ENCODE measurements around the gene ORC5. TPM values are rescaled to one million over a fixed set of nuclear protein-coding genes. Genes with fewer than 3 reads are reported as not detected.

Gene ORC5
- total and polyA plus RNA-seq, 7 donors = 8.4 to 30.8 (median 20.8) TPM

DNA sequence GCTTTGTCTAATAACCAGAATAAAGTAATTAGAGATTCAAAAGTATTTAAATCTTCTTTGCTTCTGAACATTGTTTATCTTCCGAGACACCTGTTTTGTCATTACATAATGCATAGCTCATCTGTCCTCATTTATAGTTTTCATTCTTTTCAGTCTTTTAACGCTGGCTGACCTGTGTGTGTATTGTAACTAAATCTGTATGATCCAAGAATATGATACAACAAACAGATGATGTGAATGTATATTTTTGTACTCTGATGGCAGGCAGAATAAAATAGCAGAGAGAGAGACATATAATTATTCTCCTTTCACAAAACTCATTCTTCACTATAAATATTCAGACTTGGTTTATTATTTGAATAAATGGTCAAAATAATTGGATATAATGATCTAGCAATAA lies 80.6 kb downstream of the ORC5 start:
- 90 to 93% methylated on average over 2 of the region's 2 CpGs for WGBS, 2 donors
- Histone ChIP-seq H3K9me3 (no peaks in the 10 kb centered on the region), H3K4me3 (no peak overlapping the region), H3K27me3 (no peaks in the 10 kb centered on the region), H3K36me3 (peaks cover 0 to 65% (median 10%) of the 10 kb centered on the region in 4 donors), H3K27ac (no peak overlapping the region), H3K4me1 (no peaks in the 10 kb centered on the region)
- intact Hi-C loops (cut with DNase I) = no loop called here
- TF ChIP-seq, protein P1, sequence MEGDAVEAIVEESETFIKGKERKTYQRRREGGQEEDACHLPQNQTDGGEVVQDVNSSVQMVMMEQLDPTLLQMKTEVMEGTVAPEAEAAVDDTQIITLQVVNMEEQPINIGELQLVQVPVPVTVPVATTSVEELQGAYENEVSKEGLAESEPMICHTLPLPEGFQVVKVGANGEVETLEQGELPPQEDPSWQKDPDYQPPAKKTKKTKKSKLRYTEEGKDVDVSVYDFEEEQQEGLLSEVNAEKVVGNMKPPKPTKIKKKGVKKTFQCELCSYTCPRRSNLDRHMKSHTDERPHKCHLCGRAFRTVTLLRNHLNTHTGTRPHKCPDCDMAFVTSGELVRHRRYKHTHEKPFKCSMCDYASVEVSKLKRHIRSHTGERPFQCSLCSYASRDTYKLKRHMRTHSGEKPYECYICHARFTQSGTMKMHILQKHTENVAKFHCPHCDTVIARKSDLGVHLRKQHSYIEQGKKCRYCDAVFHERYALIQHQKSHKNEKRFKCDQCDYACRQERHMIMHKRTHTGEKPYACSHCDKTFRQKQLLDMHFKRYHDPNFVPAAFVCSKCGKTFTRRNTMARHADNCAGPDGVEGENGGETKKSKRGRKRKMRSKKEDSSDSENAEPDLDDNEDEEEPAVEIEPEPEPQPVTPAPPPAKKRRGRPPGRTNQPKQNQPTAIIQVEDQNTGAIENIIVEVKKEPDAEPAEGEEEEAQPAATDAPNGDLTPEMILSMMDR (IDR thresholded peaks at IDR 0.05) = no peak
- no peak for TF ChIP-seq EP300 (IDR thresholded peaks at IDR 0.05)
- TF ChIP-seq POLR2A (IDR thresholded peaks at IDR 0.05) = no peak
- TF ChIP-seq POLR2AphosphoS5 (IDR thresholded peaks at IDR 0.05) = no peak
- DNase-seq = no peak

DNA sequence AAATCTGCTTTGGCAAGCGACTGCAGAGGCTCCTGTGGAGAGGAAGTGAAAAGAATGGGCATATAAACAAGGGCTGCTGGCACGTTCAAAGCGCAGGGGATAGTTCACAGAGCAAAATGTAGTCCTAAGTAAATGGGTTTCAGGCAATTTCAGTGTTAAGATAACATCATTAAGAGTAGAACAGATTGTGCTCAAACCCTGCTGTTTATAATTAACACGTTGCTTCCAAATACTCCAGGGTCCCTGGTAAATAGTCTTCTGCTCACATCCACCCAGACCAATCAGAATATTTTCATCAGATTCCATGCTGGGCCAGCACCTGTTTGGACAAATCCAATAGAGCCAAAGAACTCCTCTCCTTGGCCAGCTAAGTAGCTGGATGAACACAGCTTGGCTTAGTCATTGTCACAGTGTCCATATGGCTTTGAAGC lies 81.4 kb downstream of the ORC5 start:
- Histone ChIP-seq H3K9me3 (no peaks in the 10 kb centered on the region), H3K27me3 (no peaks in the 10 kb centered on the region), H3K4me1 (no peaks in the 10 kb centered on the region), H3K27ac (no peak overlapping the region), H3K4me3 (no peak overlapping the region), H3K36me3 (peaks cover 0 to 57% (median 8%) of the 10 kb centered on the region in 4 donors)
- TF ChIP-seq POLR2A (IDR thresholded peaks at IDR 0.05) (no peak), EP300 (IDR thresholded peaks at IDR 0.05) (no peak), POLR2AphosphoS5 (IDR thresholded peaks at IDR 0.05) (no peak)
- TF ChIP-seq, protein P1 (IDR thresholded peaks at IDR 0.05) = no peak
- no peak for DNase-seq
- WGBS, 2 donors = 73 to 89% methylated on average over 4 of the region's 4 CpGs
- intact Hi-C loops (cut with DNase I) = no loop called here

DNA sequence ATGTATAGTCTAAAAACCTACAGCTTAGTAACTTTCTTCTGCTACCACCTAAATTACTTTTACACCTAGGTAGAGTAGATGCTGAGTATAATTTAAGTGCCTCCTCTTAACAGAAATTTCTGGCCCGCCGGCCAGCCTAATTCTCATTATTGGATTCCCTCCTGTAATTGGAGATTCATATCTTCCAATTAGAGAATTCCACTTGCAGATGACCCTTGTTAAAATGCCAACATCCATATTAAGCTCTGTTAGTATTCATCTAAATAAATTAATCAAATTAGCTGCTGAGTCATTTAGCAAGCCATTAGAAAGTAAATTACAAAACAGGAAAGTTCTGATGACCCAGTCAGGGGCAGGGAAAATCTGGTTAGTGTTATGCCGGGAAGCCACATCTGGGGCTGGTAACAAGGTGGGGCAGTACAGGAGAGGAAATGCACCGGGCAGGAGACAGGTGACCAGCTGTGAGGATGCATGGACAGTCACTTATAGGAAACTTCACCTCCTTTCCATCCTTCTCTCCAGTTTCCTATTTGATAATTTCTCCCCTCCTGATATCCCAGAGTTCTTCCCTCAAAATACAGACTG lies 82.8 kb downstream of the ORC5 start:
- Histone ChIP-seq H3K4me3 (no peak overlapping the region), H3K4me1 (no peaks in the 10 kb centered on the region), H3K27me3 (no peaks in the 10 kb centered on the region), H3K27ac (no peak overlapping the region), H3K9me3 (no peaks in the 10 kb centered on the region), H3K36me3 (peaks cover 0 to 44% (median 6%) of the 10 kb centered on the region in 4 donors)
- TF ChIP-seq POLR2AphosphoS5 (IDR thresholded peaks at IDR 0.05) = no peak
- TF ChIP-seq, protein P1 (IDR thresholded peaks at IDR 0.05) = no peak
- no peak for TF ChIP-seq POLR2A (IDR thresholded peaks at IDR 0.05)
- TF ChIP-seq EP300 (IDR thresholded peaks at IDR 0.05) = no peak
- no peak for DNase-seq
- WGBS, 2 donors = 82 to 83% methylated on average over 4 of the region's 4 CpGs
- intact Hi-C loops (cut with DNase I) = no loop called here

DNA sequence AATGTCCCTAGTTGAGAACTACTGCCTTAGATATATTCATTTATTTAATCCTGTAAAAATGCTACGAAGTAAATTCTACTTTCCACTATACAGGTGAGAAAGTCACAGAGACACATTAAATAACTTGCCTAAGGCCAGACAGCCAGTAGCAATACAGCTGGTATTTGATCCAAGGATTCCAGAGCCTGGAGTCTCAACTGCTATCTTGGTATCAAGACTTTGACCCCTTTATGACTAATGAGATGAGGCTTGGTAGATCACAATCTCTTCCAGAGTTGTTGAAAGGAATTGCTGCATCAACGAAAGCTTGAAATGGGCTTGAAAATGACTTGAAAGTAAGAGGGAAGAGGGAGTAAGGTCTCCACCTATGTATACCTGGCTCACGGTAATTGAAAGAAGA lies 83.3 kb downstream of the ORC5 start:
- no peaks in the 10 kb centered on the region for H3K27me3 ChIP-seq
- no peak overlapping the region for H3K27ac ChIP-seq
- WGBS, 2 donors = 96% methylated on average over 3 of the region's 3 CpGs
- intact Hi-C loops (cut with DNase I) = no loop called here
- peaks cover 0 to 39% (median 6%) of the 10 kb centered on the region in 4 donors for H3K36me3 ChIP-seq
- DNase-seq = no peak
- TF ChIP-seq EP300 (IDR thresholded peaks at IDR 0.05) (no peak), POLR2AphosphoS5 (IDR thresholded peaks at IDR 0.05) (no peak), POLR2A (IDR thresholded peaks at IDR 0.05) (no peak)
- TF ChIP-seq, protein P1 (IDR thresholded peaks at IDR 0.05) = no peak
- no peaks in the 10 kb centered on the region for H3K9me3 ChIP-seq
- H3K4me1 ChIP-seq = no peaks in the 10 kb centered on the region
- no peak overlapping the region for H3K4me3 ChIP-seq

DNA sequence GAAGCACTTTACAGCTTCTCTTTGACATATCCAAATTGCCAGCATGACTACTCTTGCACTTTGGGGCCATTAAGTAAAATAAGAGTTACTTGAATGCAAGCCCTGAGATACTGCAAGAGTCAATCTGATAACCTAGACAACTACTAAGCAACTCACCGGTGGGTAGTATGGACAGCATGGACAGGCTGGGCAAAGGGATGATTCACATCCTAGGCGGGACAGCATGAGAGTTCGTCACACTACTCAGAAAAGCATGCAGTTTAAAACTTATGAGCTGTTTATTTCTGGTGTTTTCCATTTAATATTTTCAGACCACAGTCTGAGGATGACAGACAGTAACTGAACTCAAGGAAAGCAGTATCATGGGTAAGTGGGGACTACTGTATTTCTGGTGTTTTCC lies 84.0 kb downstream of the ORC5 start:
- intact Hi-C loops (cut with DNase I) = no loop called here
- Histone ChIP-seq H3K4me1 (no peaks in the 10 kb centered on the region), H3K27ac (no peak overlapping the region), H3K9me3 (no peaks in the 10 kb centered on the region), H3K36me3 (peaks cover 0 to 32% (median 6%) of the 10 kb centered on the region in 4 donors), H3K4me3 (no peak overlapping the region), H3K27me3 (no peaks in the 10 kb centered on the region)
- DNase-seq = no peak
- WGBS, 2 donors = 93 to 95% methylated on average over 3 of the region's 3 CpGs
- TF ChIP-seq EP300 (IDR thresholded peaks at IDR 0.05) (no peak), POLR2A (IDR thresholded peaks at IDR 0.05) (no peak), POLR2AphosphoS5 (IDR thresholded peaks at IDR 0.05) (no peak)
- TF ChIP-seq, protein P1 (IDR thresholded peaks at IDR 0.05) = no peak
